H9 (cell line): ENCODE results near the gene QSER1. TPM values are rescaled to one million over a fixed set of nuclear protein-coding genes. Genes with fewer than 3 reads are reported as not detected.

Experiments
- DNase-seq: peaks from one replicate; pipeline ENCODE4 v3.0.0-alpha.2; 2017
- H2AFZ ChIP-seq: one replicate; pipeline ENCODE4 v1.6.1; 2013; ENCODE audit warnings: mild to moderate bottlenecking, low read length, control low read depth, moderate library complexity
- H2AK5ac ChIP-seq: 2 replicates; pipeline ENCODE4 v1.6.1; 2013; ENCODE audit warnings: low read length, control low read depth, mixed read lengths; ENCODE audit not compliant: insufficient read length
- H2BK120ac ChIP-seq: one replicate; pipeline ENCODE4 v1.6.1; 2013; ENCODE audit warnings: low read depth, mild to moderate bottlenecking, low read length, control low read depth, inconsistent platforms; ENCODE audit not compliant: poor library complexity, severe bottlenecking
- H2BK12ac ChIP-seq: 2 replicates; pipeline ENCODE4 v1.6.1; 2013; ENCODE audit warnings: low read length, control low read depth, mixed read lengths, low read depth; ENCODE audit not compliant: insufficient read length
- H2BK15ac ChIP-seq: 2 replicates; pipeline ENCODE4 v1.6.1; 2013; ENCODE audit warnings: low read depth, low read length, control low read depth
- H2BK20ac ChIP-seq: one replicate; pipeline ENCODE4 v1.6.1; 2013; ENCODE audit warnings: low read depth, mild to moderate bottlenecking, low read length, control low read depth, inconsistent platforms; ENCODE audit not compliant: poor library complexity, severe bottlenecking
- H2BK5ac ChIP-seq: 2 replicates; pipeline ENCODE4 v1.6.1; 2013; ENCODE audit warnings: low read length, control low read depth, mixed read lengths; ENCODE audit not compliant: insufficient read length
- H3K14ac ChIP-seq: 2 replicates; pipeline ENCODE4 v1.6.1; 2013; ENCODE audit warnings: low read length, control low read depth; ENCODE audit not compliant: insufficient read depth
- H3K18ac ChIP-seq: 2 replicates; pipeline ENCODE4 v1.6.1; 2013; ENCODE audit warnings: low read depth, mild to moderate bottlenecking, mixed read lengths, low read length, control low read depth; ENCODE audit not compliant: insufficient read length
- H3K23ac ChIP-seq: 2 replicates; pipeline ENCODE4 v1.6.1; 2013; ENCODE audit warnings: low read length, control low read depth, mixed read lengths, low read depth; ENCODE audit not compliant: insufficient read length
- H3K23me2 ChIP-seq: 2 replicates; pipeline ENCODE4 v1.6.1; 2013; ENCODE audit warnings: low read depth, mild to moderate bottlenecking, mixed read lengths, low read length, control low read depth; ENCODE audit not compliant: insufficient read length, poor library complexity, severe bottlenecking
- H3K27ac ChIP-seq: 2 replicates; pipeline ENCODE4 v1.5.1; 2013; ENCODE audit warnings: low read length, control low read depth, mixed read lengths, low read depth; ENCODE audit not compliant: insufficient read length
- H3K27me3 ChIP-seq: 2 replicates; pipeline ENCODE4 v1.6.1; 2013; ENCODE audit warnings: low read length, control low read depth, inconsistent platforms; ENCODE audit not compliant: insufficient read depth
- H3K4ac ChIP-seq: 2 replicates; pipeline ENCODE4 v1.6.1; 2013; ENCODE audit warnings: low read depth, mild to moderate bottlenecking, control low read depth, inconsistent platforms, low read length, moderate library complexity
- H3K4me1 ChIP-seq: 2 replicates; pipeline ENCODE4 v1.6.1; 2013; ENCODE audit warnings: low read length, control low read depth, inconsistent platforms; ENCODE audit not compliant: insufficient read depth
- H3K4me2 ChIP-seq: 2 replicates; pipeline ENCODE4 v1.6.1; 2013; ENCODE audit warnings: low read length, control low read depth, mixed read lengths; ENCODE audit not compliant: insufficient read length, insufficient read depth
- H3K56ac ChIP-seq: 2 replicates; pipeline ENCODE4 v1.6.1; 2013; ENCODE audit warnings: low read depth, mild to moderate bottlenecking, mixed read lengths, low read length, control low read depth; ENCODE audit not compliant: insufficient read length
- H3K79me1 ChIP-seq: 2 replicates; pipeline ENCODE4 v1.6.1; 2013; ENCODE audit warnings: low read depth, mild to moderate bottlenecking, moderate library complexity, low read length, control low read depth, inconsistent platforms; ENCODE audit not compliant: insufficient read depth, poor library complexity, severe bottlenecking
- H3K79me2 ChIP-seq: 2 replicates; pipeline ENCODE4 v1.6.1; 2013; ENCODE audit warnings: low read length, control low read depth, inconsistent platforms; ENCODE audit not compliant: insufficient read depth
- H3K9ac ChIP-seq: 2 replicates; pipeline ENCODE4 v1.6.1; 2013; ENCODE audit warnings: low read length, control low read depth, mixed read lengths; ENCODE audit not compliant: insufficient read length; ENCODE audit errors: extremely low read depth
- H3K9me3 ChIP-seq: one replicate; pipeline ENCODE4 v1.6.1; 2013; ENCODE audit warnings: low read depth, low read length, inconsistent platforms; ENCODE audit not compliant: control insufficient read depth
- H3T11ph ChIP-seq: one replicate; pipeline ENCODE4 v1.6.1; 2013; ENCODE audit warnings: mild to moderate bottlenecking, low read length, control low read depth, inconsistent platforms
- H4K20me1 ChIP-seq: one replicate; pipeline ENCODE4 v1.6.1; 2013; ENCODE audit not compliant: control insufficient read depth, insufficient read length, insufficient read depth
- H4K5ac ChIP-seq: 2 replicates; pipeline ENCODE4 v1.6.1; 2013; ENCODE audit warnings: low read depth, mild to moderate bottlenecking, mixed read lengths, low read length, control low read depth; ENCODE audit not compliant: insufficient read length
- H4K8ac ChIP-seq: replicated peaks from 2 replicates; pipeline ENCODE4 v1.6.1; 2013; ENCODE audit warnings: low read length, control low read depth, mixed read lengths, low read depth; ENCODE audit not compliant: insufficient read length
- H4K91ac ChIP-seq: 2 replicates; pipeline ENCODE4 v1.6.1; 2013; ENCODE audit warnings: low read depth, mild to moderate bottlenecking, moderate library complexity, mixed read lengths, low read length, control low read depth; ENCODE audit not compliant: insufficient read length
- H3K27ac Mint-ChIP-seq, 3 experiments: 2 replicates in 2 of 3; 3 replicates in 1 of 3; pipeline ENCODE4 v1.8.0; 2020 to 2021; ENCODE audit warnings: mixed read lengths in 3 of 3, mild to moderate bottlenecking in 1 of 3, moderate library complexity in 1 of 3
- H3K27me3 Mint-ChIP-seq: 2 replicates; pipeline ENCODE4 v1.8.0; 2021; ENCODE audit warnings: low read depth, mild to moderate bottlenecking, moderate library complexity, mixed read lengths
- H3K36me3 Mint-ChIP-seq, 3 experiments: 2 replicates in 2 of 3; 3 replicates in 1 of 3; pipeline ENCODE4 v1.8.0; 2020 to 2021; ENCODE audit warnings: low read depth in 3 of 3, mixed read lengths in 3 of 3; ENCODE audit not compliant: insufficient read depth in 1 of 3
- H3K4me1 Mint-ChIP-seq, 2 experiments: 2 replicates each; pipeline ENCODE4 v1.8.0; 2020; ENCODE audit warnings: mixed read lengths in 2 of 2
- H3K4me3 Mint-ChIP-seq, 2 experiments: 2 replicates in 1 of 2; 3 replicates in 1 of 2; pipeline ENCODE4 v1.8.0; 2020 to 2021; ENCODE audit warnings: mild to moderate bottlenecking in 2 of 2, mixed read lengths in 2 of 2, moderate library complexity in 1 of 2
- H3K9me3 Mint-ChIP-seq, 2 experiments: 2 replicates in 1 of 2; 3 replicates in 1 of 2; pipeline ENCODE4 v1.8.0; 2020; ENCODE audit warnings: mild to moderate bottlenecking in 2 of 2, mixed read lengths in 2 of 2, moderate library complexity in 1 of 2
- CTCF ChIP-seq: fragments of 200-600 bp; sonication (generic); conservative IDR thresholded peaks from 3 replicates; pipeline ENCODE4 v1.8.0; 2021; ENCODE audit warnings: antibody characterized with exemption, mild to moderate bottlenecking
- WGBS: extraction: QIAGEN DNeasy Blood & Tissue Kit; methylation state at CpG from one replicate; pipeline ENCODE4 v1.1.7; 2013; ENCODE audit warnings: missing lambda C conversion rate, low lambda C conversion rate, mixed read lengths; ENCODE audit not compliant: insufficient read length; ENCODE audit errors: extremely low coverage; 5-methylcytosine and 5-hydroxymethylcytosine counted together
- total RNA-seq: library from RNA; stranded (reverse); gene quantifications from 2 replicates; pipeline ENCODE4 v1.2.1, GENCODE V29; 2021

Gene QSER1
- total RNA-seq, 1 experiment from 2014 or later = 139 TPM

- Histone ChIP-seq H3K27me3 (no peaks in the 10 kb centered on the region), H3K4me2 (no peak overlapping the region)
Observed at GRCh38 chr11:32919338-32919737, 26.7 kb downstream of the QSER1 start.

More at GRCh38 chr11:32919338-32919737, 26.7 kb downstream of the QSER1 start:
- H3K36me3 Mint-ChIP-seq = peaks cover 0 to 27% (median 24%) of the 10 kb centered on the region in 3 experiments; a peak in 5 of 7 replicates
- no peak overlapping the region for H2AFZ ChIP-seq
- H3T11ph ChIP-seq = no peak overlapping the region
- H3K56ac ChIP-seq = no peak overlapping the region
- no peak overlapping the region for H3K27ac ChIP-seq
- no peak overlapping the region for H4K8ac ChIP-seq
- no peak overlapping the region for H2BK20ac ChIP-seq
- no peak overlapping the region for H3K18ac ChIP-seq
- peaks cover 8% of the 10 kb centered on the region for H3K79me1 ChIP-seq
- H3K9ac ChIP-seq = no peak overlapping the region
- no peak overlapping the region for H4K91ac ChIP-seq
- H3K23ac ChIP-seq = no peak overlapping the region
- H3K23me2 ChIP-seq = no peaks in the 10 kb centered on the region
- no peak overlapping the region for H2BK5ac ChIP-seq
- H2BK12ac ChIP-seq = no peak overlapping the region
- no peaks in the 10 kb centered on the region for H3K9me3 Mint-ChIP-seq
- H3K4me3 Mint-ChIP-seq = no peak overlapping the region
- DNase-seq = no peak
- WGBS = no CpG with 5 or more reads among the region's 4 CpGs
- no peaks in the 10 kb centered on the region for H3K9me3 ChIP-seq
- no peak overlapping the region for H2BK120ac ChIP-seq
- H3K79me2 ChIP-seq = peaks cover 48% of the 10 kb centered on the region; the same call in 1 of the 2 replicates
- peak overlapping the region in 2 of 3 experiments; percentile 14 to 93; a peak in 4 of 7 replicates for H3K27ac Mint-ChIP-seq
- H4K5ac ChIP-seq = no peak overlapping the region
- peaks cover 3% of the 10 kb centered on the region for H3K4me1 ChIP-seq
- H3K4ac ChIP-seq = no peak overlapping the region
- no peaks in the 10 kb centered on the region for H3K27me3 Mint-ChIP-seq
- no peak for TF ChIP-seq CTCF
- H2BK15ac ChIP-seq = no peak overlapping the region
- no peak overlapping the region for H3K14ac ChIP-seq
- no peaks in the 10 kb centered on the region for H4K20me1 ChIP-seq
- H3K4me1 Mint-ChIP-seq = peaks cover 15 to 23% of the 10 kb centered on the region in 2 experiments
- no peak overlapping the region for H2AK5ac ChIP-seq
